AG04449 (cell line): ENCODE results near the gene IL19.

Experiments used
- CTCF ChIA-PET: fragments of 350-600 bp; formaldehyde crosslinking; extraction: SDS; loops from one replicate; lab custom pipeline; 2021; ENCODE audit warnings: antibody characterized with exemption; lab: Yijun Ruan, JAX
- POLR2A ChIA-PET: fragments of 400-600, 350-600 bp; formaldehyde crosslinking; extraction: SDS; loops from one replicate; lab custom pipeline; 2020; ENCODE audit warnings: antibody characterized with exemption, inconsistent platforms; lab: Yijun Ruan, JAX
- DNase-seq: peaks from one replicate; pipeline ENCODE4 v3.0.0-alpha.2; 2010; ENCODE audit warnings: low read depth, low spot score
- H3K4me3 ChIP-seq: 2 replicates; pipeline ENCODE4 v1.5.1; 2011; ENCODE audit warnings: low read depth, mild to moderate bottlenecking, control low read depth, low read length
- CTCF ChIP-seq: IDR thresholded peaks from one replicate; pipeline ENCODE4 v1.5.1; 2011; ENCODE audit warnings: mild to moderate bottlenecking, moderate library complexity, low read length, control low read depth, inconsistent platforms; ENCODE audit not compliant: insufficient read depth; ENCODE audit errors: missing control alignments

IL19 gene

GRCh38 chr1:206801467-206801866 is 30.9 kb downstream of the IL19 start:
- DNase-seq = no peak
- no peak for TF ChIP-seq CTCF
- ChIA-PET CTCF (interaction anchor here (1.0 to 2.7 kb wide), 8 partner anchors 9 to 171 kb away, joined by 3 to 13 read pairs (median 3); no protein-coding TSS in a partner anchor), POLR2A (no interaction called here)
- H3K4me3 ChIP-seq = no peak overlapping the region

- TF ChIP-seq CTCF = no peak
- ChIA-PET CTCF (interaction anchor here (0.7 to 9.4 kb wide), 7 partner anchors 9 to 318 kb away, joined by 3 to 148 read pairs (median 3); no protein-coding TSS in a partner anchor), POLR2A (no interaction called here)
- DNase-seq = no peak
- no peak overlapping the region for H3K4me3 ChIP-seq
Measured at GRCh38 chr1:206802401-206802800, 31.8 kb downstream of the IL19 start.

GRCh38 chr1:206803221-206803730 is 32.7 kb downstream of the IL19 start:
- ChIA-PET POLR2A (no interaction called here), CTCF (interaction anchor here (0.7 to 9.8 kb wide), 9 partner anchors 8 to 112 kb away, joined by 3 to 272 read pairs (median 4); no protein-coding TSS in a partner anchor)
- no peak for DNase-seq
- TF ChIP-seq CTCF = no peak
- H3K4me3 ChIP-seq = no peak overlapping the region

- CTCF ChIA-PET = interaction anchor here (0.7 to 9.8 kb wide), 13 partner anchors 9 to 174 kb away, joined by 3 to 272 read pairs (median 4); no protein-coding TSS in a partner anchor
- POLR2A ChIA-PET = no interaction called here
- DNase-seq = no peak
- no peak overlapping the region for H3K4me3 ChIP-seq
- no peak for TF ChIP-seq CTCF
Measured at GRCh38 chr1:206804156-206804737, 33.7 kb downstream of the IL19 start.

- TF ChIP-seq CTCF = no peak
- no peak for DNase-seq
- CTCF ChIA-PET = interaction anchor here (1.0 to 9.8 kb wide), 15 partner anchors 10 to 316 kb away, joined by 3 to 272 read pairs (median 5); partner anchors contain the start of gene DYRK3
- H3K4me3 ChIP-seq = no peak overlapping the region
- POLR2A ChIA-PET = no interaction called here
Measured at GRCh38 chr1:206805357-206805756, 34.8 kb downstream of the IL19 start.

- H3K4me3 ChIP-seq = no peak overlapping the region
- no peak for DNase-seq
- peak; percentile 49 for TF ChIP-seq CTCF
- CTCF ChIA-PET = interaction anchor here (0.8 to 9.8 kb wide), 35 partner anchors 9 to 270 kb away, joined by 3 to 272 read pairs (median 7); partner anchors contain the start of gene DYRK3
- POLR2A ChIA-PET = no interaction called here
Measured at GRCh38 chr1:206808615-206809014, 38.0 kb downstream of the IL19 start.
